DMS53 treated with DMSO at 0.1 percent for 48 hours (cell line): ENCODE results near the gene C5orf63.
"Not testable (repeated sequence)": the region's sequence is repeated elsewhere in the genome, so short reads cannot be mapped to it uniquely, and the experiment has no call there.

Experiments used
- DNase-seq: peaks from one replicate; lab custom pipeline; 2025; ENCODE audit not compliant: unreplicated experiment; lab: John Stamatoyannopoulos, UW

C5orf63 gene

GRCh38 chr5:127038550-127038949, 34.8 kb downstream of the C5orf63 start:
- DNase-seq = no peak

GRCh38 chr5:127031863-127032232, 41.5 kb downstream of the C5orf63 start:
- peak; percentile 17 for DNase-seq

- no peak for DNase-seq
Observed at GRCh38 chr5:127031147-127031862, 42.0 kb downstream of the C5orf63 start.

DNA sequence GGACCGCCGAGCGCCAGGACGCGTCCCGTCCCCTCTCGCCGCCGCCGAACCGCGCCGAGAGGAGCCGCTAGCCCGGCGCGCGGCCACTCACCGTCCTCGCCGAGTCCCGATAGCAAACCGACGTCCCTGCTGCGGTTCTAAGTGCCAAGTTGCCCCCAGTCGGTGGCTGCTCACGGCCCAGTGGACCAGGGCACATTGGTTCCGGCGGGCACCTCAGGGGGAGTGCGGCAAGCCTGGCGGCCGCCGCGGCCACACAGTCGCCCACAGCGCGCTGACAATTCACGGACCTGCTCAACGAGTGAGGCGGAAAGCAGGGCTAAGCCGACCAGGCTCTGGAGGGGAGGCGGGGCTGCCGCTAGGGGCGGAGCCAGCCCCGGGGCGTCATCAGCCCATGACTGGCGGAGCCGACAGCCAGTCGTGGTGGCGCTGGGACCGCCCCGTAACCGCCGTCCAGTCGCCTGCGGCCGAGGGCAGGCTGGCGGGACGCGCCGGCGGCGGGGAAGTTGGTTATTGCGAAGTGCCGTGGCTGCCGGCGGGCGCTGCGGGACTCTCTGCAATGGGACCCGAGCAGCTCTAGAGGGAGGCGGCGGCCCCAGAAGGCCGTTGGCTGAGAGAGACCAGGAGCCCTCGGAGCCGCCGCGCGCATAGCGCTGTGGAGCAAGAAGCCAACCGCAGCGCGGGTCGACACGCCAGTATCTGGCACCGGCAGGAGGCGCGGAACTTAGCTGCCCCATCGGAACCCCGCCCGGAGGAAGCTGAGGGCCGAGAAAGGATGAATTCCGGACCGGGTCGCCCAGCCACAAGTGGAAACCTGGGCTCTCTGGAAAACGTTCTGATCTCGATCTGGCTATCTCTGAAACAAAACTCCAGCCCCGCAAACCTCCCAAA, 42.8 kb downstream of the C5orf63 start, which contains the start of gene MARCHF3:
TSS of gene MARCHF3 (minus strand) at position 300 of the 888 bp plus-strand sequence. CDS start 112,387 bp downstream, outside the sequence.
- peak; percentile 93 for DNase-seq

GRCh38 chr5:127029581-127030258, 43.6 kb downstream of the C5orf63 start:
- peak; percentile 66 for DNase-seq

GRCh38 chr5:127028822-127029457, 44.4 kb downstream of the C5orf63 start:
- no peak for DNase-seq

- DNase-seq = no peak
Observed at GRCh38 chr5:127027539-127027938, 45.8 kb downstream of the C5orf63 start.

DNA sequence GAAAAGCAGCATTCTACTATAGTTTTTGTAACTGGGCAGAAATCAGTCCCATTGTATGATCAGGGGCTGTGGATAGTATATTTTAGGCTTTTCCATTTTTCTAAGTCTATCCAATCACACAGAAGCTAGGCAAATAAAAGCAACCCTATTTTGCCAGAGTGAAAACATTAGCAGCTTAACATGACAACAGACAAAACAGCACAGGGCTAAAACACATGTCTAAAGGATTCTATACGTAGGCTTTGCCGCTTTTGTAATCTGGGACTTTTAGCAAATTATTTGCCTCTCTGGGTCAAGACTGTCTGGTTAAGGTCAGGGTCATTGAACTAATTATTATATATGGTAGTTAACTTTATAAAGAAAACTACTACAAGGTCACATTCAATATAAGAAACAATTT, 47.1 kb downstream of the C5orf63 start:
- DNase-seq = no peak

GRCh38 chr5:127025467-127025866, 47.8 kb downstream of the C5orf63 start:
- DNase-seq = no peak

- DNase-seq = no peak
Observed at GRCh38 chr5:127024821-127025220, 48.5 kb downstream of the C5orf63 start.

GRCh38 chr5:127023552-127024191, 49.6 kb downstream of the C5orf63 start:
- not testable (repeated sequence) for DNase-seq

DNA sequence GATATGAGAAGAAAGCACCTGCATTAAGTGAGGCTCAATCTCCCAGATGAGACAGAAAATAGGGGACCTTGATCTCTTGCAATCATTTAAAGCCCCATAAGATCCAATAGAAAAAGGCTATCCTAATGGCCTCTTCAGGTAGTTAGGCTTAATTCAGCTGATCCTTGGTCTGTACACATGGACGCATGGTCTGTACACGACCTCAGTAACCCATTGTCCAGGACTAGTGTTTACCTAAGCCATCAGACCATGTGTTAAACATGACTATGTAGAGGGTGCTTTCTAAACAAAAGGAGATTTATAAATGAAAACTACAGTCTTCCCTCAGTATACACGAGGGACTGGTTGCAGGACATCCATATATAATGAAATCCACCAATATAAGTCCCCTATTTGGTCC, 50.5 kb downstream of the C5orf63 start:
- peak; percentile 49 for DNase-seq

GRCh38 chr5:127019928-127020327, 53.4 kb downstream of the C5orf63 start:
- no peak for DNase-seq

GRCh38 chr5:127016722-127017121, 56.6 kb downstream of the C5orf63 start:
- not testable (repeated sequence) for DNase-seq

DNA sequence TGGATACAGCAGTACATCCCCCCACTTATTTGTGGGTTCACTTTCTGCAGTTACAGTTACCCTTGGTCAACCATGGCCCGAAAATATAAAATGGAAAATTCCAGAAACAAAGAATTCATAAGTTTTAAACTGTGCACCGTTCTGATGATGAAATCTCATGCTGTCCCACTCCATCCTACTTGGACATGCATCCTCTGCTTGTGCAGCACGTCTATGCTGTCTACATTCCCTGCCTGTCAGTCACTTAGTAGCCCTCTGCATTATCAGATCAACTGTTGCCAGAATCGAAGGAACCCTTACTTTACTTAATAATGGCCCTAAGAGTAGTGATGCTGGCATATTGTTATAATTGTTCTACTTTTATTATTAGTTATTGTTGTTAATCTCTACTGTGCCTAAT, 57.6 kb downstream of the C5orf63 start:
- DNase-seq = no peak

GRCh38 chr5:127014573-127014972, 58.7 kb downstream of the C5orf63 start:
- no peak for DNase-seq

- no peak for DNase-seq
Observed at GRCh38 chr5:127013407-127013806, 59.9 kb downstream of the C5orf63 start.

GRCh38 chr5:127012916-127013315, 60.4 kb downstream of the C5orf63 start:
- no peak for DNase-seq

DNA sequence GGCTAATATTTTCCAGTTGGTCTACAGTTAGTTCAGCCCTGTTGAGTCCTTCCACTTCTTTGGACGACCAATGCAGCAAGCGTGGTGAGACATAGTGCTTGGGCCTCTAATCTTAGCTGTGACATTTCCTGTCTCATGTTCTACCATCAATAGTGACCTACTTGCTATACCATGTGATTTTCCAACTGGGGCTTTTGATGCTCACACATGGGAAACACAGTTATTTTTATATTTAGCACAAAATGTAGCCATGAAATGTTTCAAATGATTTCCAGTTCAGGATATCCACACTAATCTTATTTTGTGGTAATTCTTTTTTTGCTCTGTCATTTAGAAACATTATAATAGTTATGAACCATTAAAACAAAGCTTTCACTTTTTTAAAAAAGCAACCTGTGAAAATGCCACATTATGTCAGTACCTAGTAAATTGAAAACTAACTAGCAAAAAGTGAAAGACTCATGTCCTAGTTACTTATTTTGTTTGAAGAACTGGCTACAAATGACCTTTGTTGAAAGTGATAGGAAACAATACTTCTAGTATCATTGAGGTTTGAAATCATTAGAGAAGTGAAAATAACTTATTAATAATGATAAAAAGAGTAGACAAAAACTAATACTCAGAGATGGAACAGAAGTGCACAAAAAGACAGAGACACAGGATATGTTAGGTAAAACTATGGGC, 61.2 kb downstream of the C5orf63 start:
- DNase-seq = no peak

DNA sequence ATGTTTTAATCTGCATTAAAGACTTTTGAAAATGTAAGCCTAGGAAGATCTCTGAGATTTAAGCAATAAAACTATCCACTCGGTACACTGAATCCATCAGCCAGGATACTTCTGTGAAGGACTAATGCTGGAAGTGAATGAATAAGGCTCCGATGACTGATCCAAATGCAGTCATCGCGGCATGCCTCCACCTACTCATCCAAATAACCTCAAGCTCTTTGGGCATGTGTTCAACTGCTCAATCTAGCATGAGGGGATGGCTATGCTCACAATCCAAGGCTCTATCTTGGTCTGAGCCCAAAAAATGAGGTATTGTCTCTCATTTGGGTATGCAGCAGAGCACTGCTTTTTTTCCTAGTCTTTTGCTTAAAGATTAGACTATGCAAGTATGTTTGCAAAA, 62.1 kb downstream of the C5orf63 start:
- no peak for DNase-seq
